GM21576 (cell line): ENCODE data around the gene EML1.
A peak's percentile ranks its signal among the peaks of the same experiment; 100 is the strongest.
"Not testable (repeated sequence)": the region's sequence is repeated elsewhere in the genome, so short reads cannot be mapped to it uniquely, and the experiment has no call there.

Experiments
- ATAC-seq: cut with Tn5 transposase; IDR thresholded peaks from one replicate; pipeline ENCODE4 v1.9.1; 2021; ENCODE audit warnings: mild to moderate bottlenecking, moderate library complexity; ENCODE audit not compliant: unreplicated experiment

Gene EML1

DNA sequence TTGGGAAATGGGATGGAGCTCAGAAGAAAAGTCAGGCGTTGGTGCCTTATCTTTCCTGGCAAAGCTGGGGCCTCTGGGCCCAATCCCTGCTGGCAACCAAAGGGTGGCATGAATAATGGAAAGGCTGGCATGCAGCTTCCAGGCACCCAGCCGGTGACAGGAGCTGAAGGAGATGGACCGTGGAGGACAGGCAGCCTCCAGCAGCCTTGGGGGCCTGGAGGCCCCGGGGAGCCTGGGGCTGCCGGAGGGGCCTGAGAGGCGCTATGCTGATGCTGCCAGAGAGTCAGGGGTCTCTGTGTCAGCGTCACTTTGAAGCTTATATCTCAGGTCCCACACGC, 38.2 kb upstream of the EML1 start:
- ATAC-seq: no peak

DNA sequence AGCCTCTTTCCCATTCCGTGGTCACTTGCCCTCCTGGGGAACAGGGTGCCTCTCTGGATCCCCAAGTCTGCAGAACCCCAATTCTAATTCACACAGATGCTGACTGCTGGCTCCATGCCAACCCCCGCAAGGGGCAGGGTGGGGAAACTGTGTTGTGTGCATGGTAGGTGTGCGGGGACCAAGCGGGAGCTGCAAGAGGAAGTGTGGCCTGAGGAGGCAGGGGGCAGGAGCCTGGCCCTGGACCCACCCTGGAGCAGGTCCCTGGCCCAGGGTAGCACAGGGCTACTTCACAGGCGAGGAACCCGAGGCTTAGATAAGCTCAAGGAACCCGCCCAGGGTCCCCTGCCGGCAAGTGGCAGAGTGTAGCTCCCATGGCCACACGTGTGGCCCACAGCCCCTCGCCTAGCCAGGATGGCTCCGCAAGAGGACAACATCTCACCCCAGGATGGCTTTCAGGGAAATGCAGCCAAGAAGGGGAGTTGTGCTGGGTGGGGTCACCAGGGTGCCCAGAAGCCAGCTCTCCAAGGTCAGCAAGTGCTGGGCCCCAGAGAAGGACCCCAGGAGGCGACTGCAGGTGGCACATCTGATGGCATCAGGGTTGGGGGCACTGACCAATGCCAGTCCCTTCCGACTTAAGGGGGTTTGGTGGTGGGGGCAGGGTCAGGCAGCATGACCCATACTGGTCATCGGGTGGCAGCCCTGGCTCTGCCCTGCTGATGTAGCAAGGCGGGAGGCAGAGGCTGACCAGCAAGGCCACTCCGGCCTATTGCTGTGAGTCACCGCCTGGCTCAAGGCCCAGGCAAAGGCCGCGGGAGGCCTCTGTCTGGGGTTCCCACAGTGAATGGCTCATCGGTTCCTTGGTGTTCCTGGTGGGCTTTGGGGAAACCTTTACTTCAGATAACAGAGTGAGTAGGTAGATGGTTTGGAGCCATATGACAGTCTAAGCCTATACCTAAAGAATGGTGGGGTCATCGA, 37.3 kb upstream of the EML1 start:
- no peak for ATAC-seq

DNA sequence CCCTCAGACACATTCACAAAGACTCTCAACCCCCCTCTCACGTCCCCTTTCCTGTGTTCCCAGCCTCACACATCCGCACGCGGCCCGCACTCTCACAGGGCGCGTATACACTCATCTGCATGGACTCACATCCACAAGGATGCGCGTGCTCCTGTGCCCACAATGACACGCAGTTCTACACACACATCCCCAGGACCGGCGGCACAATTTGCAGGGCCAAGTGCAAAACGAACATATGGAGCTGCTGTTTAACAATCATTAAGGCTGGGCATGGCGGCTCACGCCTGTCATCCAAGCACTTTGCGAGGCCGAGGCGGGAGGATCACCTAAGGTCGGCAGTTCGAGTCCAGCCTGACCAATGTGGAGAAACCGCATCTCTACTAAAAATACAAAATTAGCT, 36.4 kb upstream of the EML1 start:
- no peak for ATAC-seq

DNA sequence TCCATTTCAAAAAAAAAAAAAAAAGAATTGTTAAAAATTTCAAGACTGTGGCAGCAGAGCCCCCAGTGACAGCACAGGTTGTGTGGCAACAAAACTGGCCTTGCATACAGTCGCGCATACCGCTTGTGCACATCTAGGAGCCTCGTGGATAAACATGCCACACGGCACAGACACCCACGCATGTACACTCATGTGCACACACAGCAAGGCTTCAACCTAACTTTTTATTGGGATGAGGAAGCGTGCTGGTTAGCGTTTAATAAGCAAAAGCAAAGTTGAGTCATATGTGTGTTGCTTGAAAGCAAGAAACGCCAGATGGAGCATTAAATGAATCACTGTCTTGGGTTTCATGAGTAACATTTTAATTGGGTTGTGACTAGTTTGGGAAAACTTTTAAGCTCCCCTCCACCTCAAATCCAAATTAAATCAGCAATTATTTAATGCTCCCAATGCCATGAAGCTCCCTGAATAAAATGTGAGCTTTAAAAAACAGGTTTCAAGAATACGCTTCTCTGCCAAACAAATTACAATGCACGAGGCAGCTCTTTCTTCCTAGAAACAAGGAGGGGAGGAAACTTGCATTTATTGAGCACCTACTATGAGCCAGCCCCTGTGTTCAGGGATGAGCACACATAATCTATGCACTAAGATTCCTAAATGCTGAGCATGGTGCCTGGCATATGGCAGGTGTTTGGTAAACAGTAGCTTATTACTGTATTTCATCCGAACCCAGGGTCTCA, 35.7 kb upstream of the EML1 start:
- ATAC-seq: no peak

DNA sequence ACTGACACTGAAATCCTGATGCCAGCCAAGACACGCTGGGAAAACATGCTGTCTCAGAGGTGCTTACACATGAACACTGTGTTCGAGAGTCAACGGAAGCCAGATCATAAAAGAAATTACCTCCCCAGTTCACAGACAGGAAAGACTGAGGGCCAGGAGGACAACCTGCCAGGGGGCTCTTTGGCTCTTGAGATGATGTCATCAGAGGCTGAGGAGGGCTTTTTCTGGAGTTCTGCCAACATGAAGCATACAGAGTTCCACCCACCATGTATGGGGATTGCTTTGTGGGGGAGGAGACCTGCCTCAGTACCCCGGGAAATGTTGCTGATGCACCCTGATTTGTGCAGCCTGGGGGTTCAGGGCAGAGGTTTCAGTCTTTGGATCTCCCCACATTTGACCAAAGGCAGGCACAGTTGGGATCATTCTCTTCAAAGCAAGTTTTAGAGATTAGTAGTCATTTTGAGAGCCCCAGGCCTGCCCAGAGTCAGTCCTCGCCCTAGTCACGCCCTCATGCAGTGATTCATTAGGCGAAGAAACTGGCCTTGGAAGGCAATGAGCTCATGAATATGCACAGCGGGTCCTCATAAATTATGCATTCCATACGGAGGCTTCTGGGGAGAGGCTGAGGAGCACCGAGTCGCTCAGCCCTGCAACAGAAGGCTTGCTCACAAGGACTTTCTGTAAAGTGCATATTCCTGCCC, 34.9 kb upstream of the EML1 start:
- ATAC-seq: no peak

DNA sequence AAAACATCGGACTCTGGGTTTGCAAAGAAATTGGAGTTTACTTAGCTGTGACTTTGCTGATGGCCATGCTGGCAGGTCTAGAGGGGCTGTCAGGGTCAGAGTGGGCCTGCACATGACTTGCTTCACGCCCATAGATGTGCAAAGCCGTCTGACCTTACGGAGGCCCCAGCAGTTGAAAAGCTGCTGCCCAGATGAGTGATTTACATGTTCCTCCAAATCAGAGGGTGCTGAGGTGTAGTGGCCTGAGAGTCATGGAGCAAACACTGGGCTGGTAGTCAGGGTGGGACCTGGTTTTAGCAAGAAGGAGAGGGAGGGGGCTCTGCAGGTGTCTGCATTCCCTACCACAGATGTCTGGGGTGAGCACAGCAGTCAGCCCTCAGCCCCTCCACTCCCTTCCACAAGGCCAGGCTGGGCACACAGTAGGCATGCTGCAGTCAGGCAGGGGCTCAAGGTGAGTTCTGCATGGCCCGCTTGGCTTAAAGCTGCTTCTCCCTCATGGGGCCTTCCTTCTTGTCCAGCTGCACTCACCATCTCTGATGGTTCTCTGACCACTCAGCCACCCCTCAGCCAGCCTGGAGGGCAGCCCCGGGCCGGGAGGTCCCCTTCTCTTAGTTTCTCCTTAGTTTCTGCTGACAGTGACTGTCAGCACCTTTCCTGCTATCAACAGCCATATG, 34.2 kb upstream of the EML1 start:
- ATAC-seq: no peak

DNA sequence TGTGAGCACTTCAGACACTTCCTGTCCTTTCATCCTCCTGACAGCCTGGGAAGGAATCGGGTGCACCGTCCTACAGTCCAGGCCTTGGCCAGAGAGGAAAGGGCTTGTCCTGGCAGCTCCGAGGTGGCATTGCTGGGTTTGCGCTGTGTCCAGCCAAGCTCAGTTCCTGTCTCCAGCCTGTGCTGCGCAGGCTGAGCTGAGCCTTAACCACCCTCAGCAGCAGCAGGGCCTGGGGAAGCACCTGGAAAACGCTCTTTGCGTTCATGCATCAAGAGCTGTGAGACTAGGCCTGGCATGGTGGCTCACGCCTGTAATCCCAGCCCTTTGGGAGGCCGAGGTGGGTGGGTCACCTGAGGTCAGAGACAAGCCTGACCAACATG, 33.7 kb upstream of the EML1 start:
- peak; percentile 43 for ATAC-seq

DNA sequence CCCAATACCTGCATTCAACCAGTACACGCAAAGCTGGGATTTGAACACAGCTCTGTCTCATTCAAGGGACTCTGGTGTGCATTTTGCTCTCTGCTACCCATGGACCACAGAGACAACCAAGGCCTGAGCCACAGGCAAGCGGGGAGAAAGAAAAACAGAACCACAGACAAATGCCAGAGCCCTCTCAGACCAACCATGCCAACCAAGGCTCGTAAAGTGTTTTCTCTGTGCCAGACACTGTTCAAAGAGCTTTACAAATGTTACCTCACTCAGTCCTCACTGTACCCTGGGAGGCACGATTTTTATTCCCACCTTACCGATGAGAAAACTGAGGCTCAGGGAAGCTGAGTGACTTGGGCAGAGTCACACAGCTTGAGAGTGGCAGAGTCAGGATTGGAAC, 32.4 kb upstream of the EML1 start:
- no peak for ATAC-seq

DNA sequence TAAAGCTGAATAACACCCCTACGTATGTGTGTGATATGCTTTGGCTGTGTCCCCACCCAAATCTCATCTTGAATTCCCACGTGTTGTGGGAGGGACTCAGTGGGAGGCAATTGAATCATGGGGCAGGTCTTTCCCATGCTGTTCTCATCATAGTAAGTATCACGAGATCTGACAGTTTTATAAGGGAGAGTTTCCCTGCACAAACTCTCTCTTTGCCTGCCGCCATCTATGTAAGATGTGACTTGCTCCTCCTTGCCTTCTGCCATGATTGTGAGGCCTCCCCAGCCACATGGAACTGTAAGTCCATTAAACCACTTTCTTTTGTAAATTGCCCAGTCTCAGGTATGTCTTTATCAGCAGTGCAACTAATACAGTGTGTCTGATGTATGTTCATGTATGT, 30.3 kb upstream of the EML1 start:
- not testable (repeated sequence) for ATAC-seq

DNA sequence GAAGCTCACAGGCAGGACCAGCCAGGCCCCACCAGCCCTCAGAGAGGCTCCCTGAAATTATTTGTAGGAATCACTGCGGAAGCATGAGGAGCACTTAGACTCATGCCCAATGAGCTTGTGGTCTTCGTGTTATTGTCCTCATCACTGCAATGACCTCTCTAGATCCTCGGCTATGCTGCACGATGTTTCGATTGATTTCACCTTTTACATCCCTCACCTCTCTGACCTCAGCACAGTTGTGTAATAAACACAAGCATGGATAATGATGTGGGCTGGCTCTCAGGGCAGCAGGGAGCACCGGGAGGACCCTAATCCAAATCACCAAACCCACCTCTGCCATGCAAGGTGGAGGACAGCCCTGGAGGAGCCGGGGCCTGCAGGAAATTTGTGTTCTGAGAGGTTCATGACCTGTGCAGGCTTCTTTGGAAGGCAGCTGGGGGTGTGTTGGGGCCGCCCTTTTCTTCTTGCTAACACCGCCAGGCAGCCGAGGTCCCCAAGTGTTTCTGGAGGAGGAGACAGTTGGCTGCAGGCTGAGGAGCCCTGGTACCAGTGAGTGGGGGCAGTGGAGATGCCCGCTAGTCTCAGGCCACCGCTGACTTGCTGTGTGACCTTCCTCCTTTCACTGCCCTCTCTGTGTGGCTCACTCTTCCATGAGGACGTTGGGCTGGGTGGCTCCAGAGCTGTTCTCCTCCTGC, 29.5 kb upstream of the EML1 start:
- ATAC-seq: no peak

DNA sequence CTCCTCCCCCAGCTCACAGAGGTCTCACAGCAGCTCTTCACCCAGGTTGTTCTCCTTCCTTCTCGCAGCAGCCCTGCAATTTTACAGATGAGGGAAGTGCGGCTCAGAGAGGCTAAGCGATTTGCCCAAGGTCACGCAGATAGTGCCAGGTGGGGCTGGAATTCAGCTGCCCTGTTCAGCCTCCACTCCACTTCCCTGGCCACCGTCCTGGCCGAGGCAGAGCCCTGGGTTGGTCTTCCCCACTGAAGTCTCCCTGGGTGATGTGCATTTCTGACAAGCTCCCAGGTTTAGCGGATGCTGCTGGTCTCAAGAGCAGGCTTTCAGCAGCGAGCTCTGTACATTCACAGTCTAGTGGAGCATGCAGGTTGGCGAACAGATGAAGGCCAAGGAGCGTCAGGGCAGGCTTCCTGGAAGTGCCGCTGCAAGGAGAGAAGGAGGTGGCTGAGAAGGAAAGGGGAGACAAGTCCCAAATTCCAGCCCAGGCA, 28.9 kb upstream of the EML1 start:
- no peak for ATAC-seq

DNA sequence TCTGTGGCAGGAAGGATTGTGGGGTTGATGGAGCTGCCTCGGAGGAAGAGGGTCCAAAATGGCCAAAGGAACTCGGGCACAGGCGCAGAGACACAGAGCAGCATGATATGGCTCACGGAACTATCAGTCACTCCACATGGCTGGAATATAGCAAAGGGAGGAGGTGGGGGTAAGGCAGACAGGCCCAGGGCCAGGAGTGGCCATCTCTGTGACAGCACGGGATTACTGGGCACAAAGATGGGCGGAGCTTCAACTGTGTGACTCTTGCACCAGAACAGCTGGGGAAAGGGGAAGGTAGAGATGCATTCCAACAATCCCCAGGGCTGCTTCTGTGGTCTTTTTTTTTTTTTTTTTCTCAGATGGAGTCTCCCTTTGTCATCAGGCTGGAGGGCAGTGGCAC, 24.8 kb upstream of the EML1 start:
- no peak for ATAC-seq

DNA sequence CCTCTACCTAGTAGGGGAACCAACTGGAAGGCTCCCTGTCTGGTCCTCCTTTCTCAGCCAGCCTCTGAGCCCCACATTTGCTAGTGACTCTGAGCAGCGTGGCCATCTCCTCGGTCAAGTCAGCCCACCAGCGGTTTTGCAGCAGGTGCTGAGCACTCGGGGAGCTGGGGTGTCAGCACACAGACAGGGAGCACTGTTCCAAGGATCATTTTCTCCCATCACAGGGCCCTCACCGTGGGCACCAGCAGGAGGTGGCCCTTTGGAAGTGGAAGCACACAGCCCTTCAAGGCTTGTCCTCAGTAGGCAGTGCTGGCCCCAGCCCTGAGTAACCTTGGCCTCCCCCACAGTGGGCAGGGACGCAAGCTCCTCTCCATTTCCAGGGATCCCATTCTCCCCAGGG, 24.1 kb upstream of the EML1 start:
- no peak for ATAC-seq

DNA sequence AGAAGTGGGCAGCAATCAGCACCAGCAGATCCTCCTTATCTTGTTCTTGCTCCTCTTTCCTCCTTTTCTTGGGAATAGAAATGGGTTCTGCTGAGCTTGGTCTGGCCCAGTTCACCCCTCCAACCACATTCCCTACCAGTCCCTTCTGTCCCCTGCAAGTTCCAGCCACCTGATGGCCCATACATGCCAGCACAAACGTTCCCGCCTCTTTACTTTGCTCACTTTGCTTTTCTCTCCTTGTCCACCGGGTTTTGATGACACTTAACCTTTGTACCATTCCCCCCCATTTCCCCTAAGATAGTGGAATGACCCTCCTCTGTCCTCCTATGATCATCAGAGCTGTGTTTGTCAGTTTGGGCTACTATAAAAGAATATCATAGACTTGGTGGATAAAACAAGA, 23.4 kb upstream of the EML1 start:
- ATAC-seq: no peak

DNA sequence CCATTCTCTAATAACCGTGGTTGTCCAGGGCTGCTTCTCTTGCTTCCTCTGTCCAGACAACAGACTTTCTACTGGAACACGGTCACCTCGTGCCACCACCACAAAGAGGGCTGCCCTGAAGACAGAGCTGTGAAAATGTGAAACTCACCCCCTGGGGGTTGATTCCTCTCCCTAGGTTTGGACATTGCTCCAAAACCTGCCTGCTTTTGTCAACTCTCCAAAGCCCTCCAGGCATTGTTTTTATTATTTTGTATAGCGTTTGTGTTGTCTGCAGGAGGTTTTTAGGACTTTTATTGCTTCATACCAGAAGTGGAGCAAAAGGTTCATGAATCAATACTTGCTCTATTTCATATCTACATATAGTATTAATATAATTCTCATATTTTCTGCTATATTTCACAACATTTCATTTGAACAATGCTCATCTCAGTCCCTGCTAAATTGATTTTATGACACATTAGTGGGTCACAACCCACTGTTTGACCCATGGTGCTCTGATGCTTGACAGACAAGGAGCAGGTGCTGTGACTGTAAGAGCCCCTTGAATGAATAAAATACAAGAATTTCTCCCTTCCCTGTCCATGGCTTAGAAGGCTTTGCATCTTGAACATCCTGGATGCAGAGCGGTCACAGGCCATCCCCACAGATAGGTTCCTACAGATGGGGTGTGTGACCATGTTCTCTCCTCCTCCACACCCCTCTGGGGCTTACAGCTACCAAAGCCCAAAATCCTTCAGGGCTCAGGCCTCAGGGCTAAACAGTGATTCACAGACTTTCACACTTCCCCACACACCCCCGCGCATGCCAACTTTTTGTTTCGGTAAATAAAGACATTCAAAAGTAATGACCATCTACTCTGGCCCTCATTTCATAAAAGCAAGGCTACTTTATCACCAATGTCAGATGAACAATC, 20.6 kb upstream of the EML1 start:
- ATAC-seq: no peak

DNA sequence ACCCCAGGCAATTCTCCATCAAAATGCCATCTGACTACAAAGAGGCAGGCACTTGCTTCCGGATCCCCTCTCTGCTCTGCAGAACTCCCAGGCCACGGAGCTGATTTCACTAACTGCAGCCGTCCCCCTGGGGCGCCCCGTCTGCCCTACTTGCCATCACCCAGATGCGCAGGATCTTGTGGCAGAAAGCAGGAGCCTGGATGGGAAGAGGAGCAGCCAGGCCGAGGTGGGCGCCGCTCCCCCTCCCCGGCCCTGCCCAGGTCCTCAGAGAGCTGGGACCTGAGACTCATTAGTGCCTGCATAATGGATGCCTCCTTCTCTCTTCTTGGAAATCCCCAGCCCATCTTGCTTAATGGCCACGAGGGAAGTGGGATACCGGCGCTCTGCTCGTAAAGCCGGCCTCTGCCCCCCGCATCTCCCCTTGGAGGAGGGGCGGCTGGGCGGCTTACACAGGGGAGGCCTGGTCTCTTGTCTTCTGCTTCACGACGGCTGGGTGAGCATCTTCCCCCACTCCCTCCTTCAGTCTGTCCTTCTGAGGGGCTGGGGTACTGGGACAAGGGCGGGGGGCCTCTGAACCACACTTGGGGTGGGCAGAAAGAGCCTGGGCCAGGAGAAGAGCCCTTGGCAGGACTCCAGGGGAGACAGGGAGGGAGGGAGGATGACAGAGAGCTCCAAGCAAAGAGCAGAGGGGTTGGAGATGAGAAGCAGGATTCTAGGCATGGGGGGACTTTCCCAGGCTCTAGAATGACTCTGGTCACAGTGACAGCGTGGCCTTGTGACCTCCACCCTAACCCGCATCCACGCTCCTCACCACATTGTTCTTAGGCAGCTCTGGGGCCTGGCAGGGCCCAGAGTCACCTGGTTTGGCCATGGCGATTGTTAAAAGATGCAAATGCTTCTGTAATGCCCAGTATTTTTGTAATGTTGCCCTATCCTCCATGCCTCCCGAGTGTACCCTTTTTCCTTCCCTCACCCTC, 19.4 kb upstream of the EML1 start:
- no peak for ATAC-seq

DNA sequence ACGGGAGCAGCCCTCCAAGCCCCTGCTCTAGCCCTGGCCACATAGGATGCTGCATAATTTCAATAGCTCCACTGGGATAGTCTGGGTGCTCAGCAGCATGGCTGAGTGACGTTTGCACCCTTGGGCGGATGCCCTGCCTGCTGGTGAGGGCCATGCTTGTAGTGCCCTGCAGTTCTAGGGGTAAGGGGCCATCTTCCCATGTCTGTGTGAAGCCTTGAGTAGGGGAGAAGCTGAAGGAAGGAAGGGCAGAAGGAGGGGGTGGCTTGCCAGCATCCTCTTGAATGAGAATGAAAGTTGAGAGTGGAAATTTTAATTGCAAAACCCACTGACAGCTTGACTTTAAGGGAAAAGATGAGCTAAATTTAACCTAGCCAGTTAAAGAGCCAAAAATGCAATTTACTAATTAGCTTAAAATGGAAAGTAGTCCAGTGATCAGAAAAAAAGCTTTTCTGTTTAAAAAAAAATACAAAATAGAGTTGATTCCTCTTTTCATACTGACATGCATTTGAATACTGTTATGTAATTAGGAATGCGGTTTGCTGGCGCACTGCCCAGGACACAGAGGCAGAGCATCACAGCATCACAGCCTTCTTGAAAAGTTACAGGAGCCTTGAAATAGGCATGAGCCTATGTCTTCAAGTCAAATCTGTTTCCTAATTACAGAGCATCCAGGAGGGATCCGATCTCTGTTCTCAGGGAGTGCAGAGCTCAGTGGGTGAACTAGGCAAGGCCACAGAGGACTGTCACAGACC, 18.5 kb upstream of the EML1 start:
- ATAC-seq: no peak

DNA sequence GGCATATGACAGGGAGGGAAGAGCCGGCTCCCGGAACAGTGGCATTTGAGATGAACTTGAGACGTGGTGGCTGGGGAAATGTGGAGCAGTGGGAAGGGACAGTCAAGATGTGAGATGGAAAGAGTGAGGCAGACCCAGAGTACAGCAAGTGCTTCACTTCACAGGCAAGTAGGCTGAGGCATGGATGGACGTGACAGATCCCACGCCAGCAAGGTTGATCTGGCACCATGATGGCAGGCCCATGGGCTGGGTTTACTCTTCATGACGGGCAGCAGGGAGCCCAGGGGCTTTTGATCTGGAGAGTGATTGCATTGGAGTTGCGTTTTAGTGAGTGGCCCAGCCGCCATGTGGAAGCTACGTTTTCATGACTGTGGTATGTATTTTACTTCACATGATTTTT, 17.9 kb upstream of the EML1 start:
- no peak for ATAC-seq
